GM21619 (cell line): ENCODE data around the gene SSC5D.

ENCODE experiments used
- ATAC-seq: cut with Tn5 transposase; IDR thresholded peaks from one replicate; pipeline ENCODE4 v1.9.1; 2021; ENCODE audit not compliant: unreplicated experiment

The SSC5D gene

GRCh38 chr19:55454787-55455243, 33.4 kb upstream of the SSC5D start:
- ATAC-seq: no peak

- ATAC-seq: no peak
Observed at GRCh38 chr19:55455576-55456235, 32.5 kb upstream of the SSC5D start.

GRCh38 chr19:55456347-55456746, 31.9 kb upstream of the SSC5D start:
- no peak for ATAC-seq

- ATAC-seq: no peak
Observed at GRCh38 chr19:55457683-55458457, 30.4 kb upstream of the SSC5D start.

GRCh38 chr19:55459551-55459949, 28.7 kb upstream of the SSC5D start:
- no peak for ATAC-seq

GRCh38 chr19:55459950-55460657, 28.1 kb upstream of the SSC5D start:
- no peak for ATAC-seq

GRCh38 chr19:55460670-55461258, 27.5 kb upstream of the SSC5D start:
- no peak for ATAC-seq

GRCh38 chr19:55461259-55461973, 26.8 kb upstream of the SSC5D start, which contains the start of gene ISOC2:
Gene ISOC2 (minus strand): TSS chr19:55461642. CDS start chr19:55456486, 5,156 bp downstream.
- peak; percentile 93 for ATAC-seq

- ATAC-seq: no peak
Observed at GRCh38 chr19:55461974-55462626, 26.1 kb upstream of the SSC5D start.

GRCh38 chr19:55462722-55463121, 25.5 kb upstream of the SSC5D start:
- no peak for ATAC-seq

GRCh38 chr19:55463583-55464031, 24.6 kb upstream of the SSC5D start:
- ATAC-seq: no peak

- ATAC-seq: no peak
Observed at GRCh38 chr19:55464039-55464661, 24.1 kb upstream of the SSC5D start.

GRCh38 chr19:55464662-55465054, 23.6 kb upstream of the SSC5D start, which contains the start of gene C19orf85:
Gene C19orf85 (minus strand): TSS chr19:55464751. CDS start chr19:55464554, 197 bp downstream.
- ATAC-seq: no peak

GRCh38 chr19:55465460-55466240, 22.6 kb upstream of the SSC5D start:
- no peak for ATAC-seq

- no peak for ATAC-seq
Observed at GRCh38 chr19:55466241-55466614, 22.0 kb upstream of the SSC5D start.

- ATAC-seq: no peak
Observed at GRCh38 chr19:55467236-55468053, 20.8 kb upstream of the SSC5D start.

- no peak for ATAC-seq
Observed at GRCh38 chr19:55468054-55468393, 20.2 kb upstream of the SSC5D start.

- ATAC-seq: no peak
Observed at GRCh38 chr19:55471266-55471665, 17.0 kb upstream of the SSC5D start.
